Mucosa of gallbladder (tissue), 1 donor: ENCODE results near the gene TJP1. TPM values are rescaled to one million over a fixed set of nuclear protein-coding genes. Genes with fewer than 3 reads are reported as not detected.
"Not testable (repeated sequence)": the region's sequence is repeated elsewhere in the genome, so short reads cannot be mapped to it uniquely, and the experiment has no call there.

Source experiments
- DNase-seq: peaks from one replicate; pipeline ENCODE4 v3.0.0-alpha.2; 2020; ENCODE audit warnings: low spot score
- total RNA-seq: library from RNA; stranded (reverse); gene quantifications from one replicate; pipeline ENCODE4 v1.2.1, GENCODE V29; 2021
- donor health status: DM: no; HTN: no; CAD: no.

The TJP1 gene
- total RNA-seq, 1 donor from 2014 or later: 105 TPM

- no peak for DNase-seq
Measured at GRCh38 chr15:29838352-29839010, 16.2 kb upstream of the TJP1 start.

- no peak for DNase-seq
Measured at GRCh38 chr15:29835301-29835700, 13.0 kb upstream of the TJP1 start.

GRCh38 chr15:29832709-29833108 lies 10.4 kb upstream of the TJP1 start:
- DNase-seq: no peak

GRCh38 chr15:29826908-29827820 lies 4.9 kb upstream of the TJP1 start:
- no peak for DNase-seq

- DNase-seq: no peak
Measured at GRCh38 chr15:29825227-29825626, 3.0 kb upstream of the TJP1 start.

GRCh38 chr15:29822684-29823459 lies 604 bp upstream of the TJP1 start:
- DNase-seq: peak; percentile 61

- DNase-seq: peak; percentile 73
Measured at GRCh38 chr15:29821416-29822099, 710 bp downstream of the TJP1 start.

- DNase-seq: no peak
Measured at GRCh38 chr15:29820394-29821154, 1.7 kb downstream of the TJP1 start.

GRCh38 chr15:29819979-29820378 lies 2.3 kb downstream of the TJP1 start:
- DNase-seq: no peak

GRCh38 chr15:29818141-29818540 lies 4.1 kb downstream of the TJP1 start:
- no peak for DNase-seq

- DNase-seq: not testable (repeated sequence)
Measured at GRCh38 chr15:29817455-29817854, 4.8 kb downstream of the TJP1 start.

GRCh38 chr15:29815000-29815710 lies 7.1 kb downstream of the TJP1 start:
- no peak for DNase-seq

GRCh38 chr15:29813009-29813408 lies 9.3 kb downstream of the TJP1 start:
- no peak for DNase-seq

- no peak for DNase-seq
Measured at GRCh38 chr15:29812384-29812694, 9.9 kb downstream of the TJP1 start.

- DNase-seq: no peak
Measured at GRCh38 chr15:29811691-29812383, 10.4 kb downstream of the TJP1 start.

GRCh38 chr15:29805708-29806104 lies 16.6 kb downstream of the TJP1 start:
- no peak for DNase-seq

- peak; percentile 59 for DNase-seq
Measured at GRCh38 chr15:29805043-29805707, 17.1 kb downstream of the TJP1 start.

GRCh38 chr15:29802411-29802810 lies 19.9 kb downstream of the TJP1 start:
- no peak for DNase-seq
